RWPE2 (cell line): Measurements from ENCODE around the gene FXYD7.

Experiments used
- ATAC-seq: fragments of 200-7000 bp; cut with Tn5 transposase; 3 replicates; pipeline ENCODE4 v1.9.1; 2021; ENCODE audit warnings: low read depth
- DNase-seq: peaks from one replicate; pipeline ENCODE4 v3.0.0-alpha.2; 2020; ENCODE audit warnings: low spot score
- H3K27ac ChIP-seq: fragments of 450-650 bp; 2 replicates; pipeline ENCODE4 v1.5.1; 2017; ENCODE audit warnings: mild to moderate bottlenecking; ENCODE audit not compliant: poor library complexity, severe bottlenecking
- H3K27me3 ChIP-seq: fragments of 250-450 bp; sonication (Bioruptor Pico); 2 replicates; pipeline ENCODE4 v1.5.1; 2021; ENCODE audit warnings: mild to moderate bottlenecking, moderate library complexity; ENCODE audit not compliant: insufficient read depth, poor library complexity, severe bottlenecking
- H3K36me3 ChIP-seq: fragments of 250-450 bp; sonication (Bioruptor Pico); 2 replicates; pipeline ENCODE4 v1.5.1; 2020; ENCODE audit warnings: low read depth, mild to moderate bottlenecking, moderate library complexity
- H3K4me1 ChIP-seq: fragments of 250-450 bp; sonication (Bioruptor Pico); 2 replicates; pipeline ENCODE4 v1.5.1; 2021; ENCODE audit warnings: mild to moderate bottlenecking, moderate library complexity; ENCODE audit not compliant: insufficient read depth, poor library complexity, severe bottlenecking
- H3K4me3 ChIP-seq: fragments of 250-450 bp; sonication (Bioruptor Pico); 2 replicates; pipeline ENCODE4 v1.5.1; 2021; ENCODE audit warnings: mild to moderate bottlenecking, moderate library complexity; ENCODE audit not compliant: severe bottlenecking
- H3K9me3 ChIP-seq: fragments of 250-450 bp; sonication (Bioruptor Pico); 2 replicates; pipeline ENCODE4 v1.5.1; 2021; ENCODE audit warnings: mild to moderate bottlenecking, moderate library complexity; ENCODE audit not compliant: severe bottlenecking
- CTCF ChIP-seq: fragments of 450-650 bp; IDR thresholded peaks from one replicate; pipeline ENCODE4 v1.5.1; 2017; ENCODE audit warnings: mild to moderate bottlenecking, moderate library complexity; ENCODE audit not compliant: poor library complexity, severe bottlenecking

Gene FXYD7

GRCh38 chr19:35167251-35168119 is 24.4 kb downstream of the FXYD7 start:
- no peak for TF ChIP-seq CTCF
- Histone ChIP-seq H3K27ac (no peak overlapping the region), H3K27me3 (no peaks in the 10 kb centered on the region), H3K4me3 (no peak overlapping the region), H3K36me3 (peaks cover 49% of the 10 kb centered on the region), H3K4me1 (peaks cover 10% of the 10 kb centered on the region), H3K9me3 (peaks cover 4% of the 10 kb centered on the region)
- DNase-seq: peak; percentile 17
- no peak for ATAC-seq

- H3K27me3 ChIP-seq: no peaks in the 10 kb centered on the region
- peak; percentile 63 for DNase-seq
- ATAC-seq: peak; percentile 87
- peaks cover 2% of the 10 kb centered on the region for H3K9me3 ChIP-seq
- no peak overlapping the region for H3K27ac ChIP-seq
- TF ChIP-seq CTCF: no peak
- peaks cover 10% of the 10 kb centered on the region for H3K4me1 ChIP-seq
- no peak overlapping the region for H3K4me3 ChIP-seq
- peaks cover 43% of the 10 kb centered on the region for H3K36me3 ChIP-seq
Observed at GRCh38 chr19:35168196-35168595, 25.1 kb downstream of the FXYD7 start.

- Histone ChIP-seq H3K27ac (no peak overlapping the region), H3K27me3 (no peaks in the 10 kb centered on the region), H3K9me3 (no peaks in the 10 kb centered on the region), H3K4me1 (peaks cover 10% of the 10 kb centered on the region), H3K36me3 (peaks cover 32% of the 10 kb centered on the region), H3K4me3 (no peak overlapping the region)
- no peak for ATAC-seq
- DNase-seq: peak; percentile 37
- TF ChIP-seq CTCF: no peak
Observed at GRCh38 chr19:35169221-35169995, 26.4 kb downstream of the FXYD7 start.

GRCh38 chr19:35170359-35171061 is 27.5 kb downstream of the FXYD7 start:
- no peaks in the 10 kb centered on the region for H3K9me3 ChIP-seq
- H3K27me3 ChIP-seq: no peaks in the 10 kb centered on the region
- no peak for TF ChIP-seq CTCF
- H3K4me3 ChIP-seq: no peak overlapping the region
- no peak overlapping the region for H3K27ac ChIP-seq
- no peak for ATAC-seq
- peaks cover 10% of the 10 kb centered on the region for H3K4me1 ChIP-seq
- H3K36me3 ChIP-seq: peaks cover 21% of the 10 kb centered on the region
- DNase-seq: peak; percentile 38
